ENCODE results near the gene TMEM125.

DNA sequence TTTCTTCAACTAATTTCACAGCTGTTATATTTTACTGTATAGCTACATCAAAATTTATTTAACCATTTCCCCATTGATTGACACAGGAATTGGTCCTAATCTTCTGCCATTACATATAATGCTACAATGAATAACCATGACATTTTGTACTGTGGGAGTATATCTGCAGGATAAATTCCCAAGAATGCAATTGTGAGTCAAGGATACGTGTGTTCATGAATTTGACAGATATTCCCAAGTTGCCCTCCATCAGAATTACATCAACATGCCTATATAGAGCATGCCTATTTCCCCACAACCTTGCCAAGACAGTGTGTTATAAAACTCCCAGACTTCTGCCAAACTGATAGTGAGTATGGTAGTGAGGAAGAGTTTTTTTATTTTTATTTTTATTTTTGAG lies 28.3 kb downstream of the TMEM125 start:
- TF ChIP-seq, protein P1, sequence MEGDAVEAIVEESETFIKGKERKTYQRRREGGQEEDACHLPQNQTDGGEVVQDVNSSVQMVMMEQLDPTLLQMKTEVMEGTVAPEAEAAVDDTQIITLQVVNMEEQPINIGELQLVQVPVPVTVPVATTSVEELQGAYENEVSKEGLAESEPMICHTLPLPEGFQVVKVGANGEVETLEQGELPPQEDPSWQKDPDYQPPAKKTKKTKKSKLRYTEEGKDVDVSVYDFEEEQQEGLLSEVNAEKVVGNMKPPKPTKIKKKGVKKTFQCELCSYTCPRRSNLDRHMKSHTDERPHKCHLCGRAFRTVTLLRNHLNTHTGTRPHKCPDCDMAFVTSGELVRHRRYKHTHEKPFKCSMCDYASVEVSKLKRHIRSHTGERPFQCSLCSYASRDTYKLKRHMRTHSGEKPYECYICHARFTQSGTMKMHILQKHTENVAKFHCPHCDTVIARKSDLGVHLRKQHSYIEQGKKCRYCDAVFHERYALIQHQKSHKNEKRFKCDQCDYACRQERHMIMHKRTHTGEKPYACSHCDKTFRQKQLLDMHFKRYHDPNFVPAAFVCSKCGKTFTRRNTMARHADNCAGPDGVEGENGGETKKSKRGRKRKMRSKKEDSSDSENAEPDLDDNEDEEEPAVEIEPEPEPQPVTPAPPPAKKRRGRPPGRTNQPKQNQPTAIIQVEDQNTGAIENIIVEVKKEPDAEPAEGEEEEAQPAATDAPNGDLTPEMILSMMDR (IDR thresholded peaks at IDR 0.05): no peak
- no peak for TF ChIP-seq POLR2A (IDR thresholded peaks at IDR 0.05)

Measured in esophagus squamous epithelium (tissue), 4 donors.